Vagina (tissue), 2 donors: ENCODE results near the gene RIC8A. TPM values are rescaled to one million over a fixed set of nuclear protein-coding genes. Genes with fewer than 3 reads are reported as not detected.
A peak's percentile ranks its signal among the peaks of the same experiment; 100 is the strongest.

Experiments used
- DNase-seq, 2 donors: peaks; one replicate each; pipeline ENCODE4 v3.0.0-alpha.2; 2017; ENCODE audit errors: extremely low spot score in 2 of 2
- H3K27ac ChIP-seq: fragments of 200-600 bp; sonication (generic); one replicate; pipeline ENCODE4 v1.5.1; 2019
- H3K27me3 ChIP-seq: fragments of 200-600 bp; sonication (generic); one replicate; pipeline ENCODE4 v1.5.1; 2019
- H3K36me3 ChIP-seq, 2 donors: fragments of 200-600 bp; sonication (generic); one replicate each; pipeline ENCODE4 v1.5.1; 2017 to 2019
- H3K4me1 ChIP-seq: fragments of 200-600 bp; sonication (generic); one replicate; pipeline ENCODE4 v1.5.1; 2019
- H3K4me3 ChIP-seq, 2 donors: fragments of 200-600 bp; sonication (generic); 1 replicate in 1 of 2; 2 replicates in 1 of 2; pipeline ENCODE4 v1.5.1; 2016 to 2019
- H3K9me3 ChIP-seq: fragments of 200-600 bp; sonication (generic); one replicate; pipeline ENCODE4 v1.5.1; 2019
- POLR2A ChIP-seq, 2 donors: fragments of 450-650 bp; IDR thresholded peaks; one replicate each; pipeline ENCODE4 v1.6.1; 2017; ENCODE audit warnings: antibody characterized with exemption in 2 of 2, mild to moderate bottlenecking in 2 of 2, moderate library complexity in 2 of 2
- POLR2AphosphoS5 ChIP-seq, 2 donors: sonication (generic); formaldehyde crosslinking; IDR thresholded peaks; one replicate each; pipeline ENCODE4 v1.9.0; 2017; ENCODE audit warnings: antibody characterized with exemption in 2 of 2, mild to moderate bottlenecking in 2 of 2, low read depth in 1 of 2; ENCODE audit not compliant: insufficient read depth in 1 of 2
- intact Hi-C: fragments of 100-400 bp; cut with DNase I; formaldehyde crosslinking; loops from one replicate; pipeline ENCODE4 v1.15.1; 2023
- total RNA-seq: library from RNA; depleted of rRNA; stranded (reverse); fragments of >200 nt; gene quantifications from one replicate; pipeline ENCODE4 v1.2.3, GENCODE V29; 2016
- TF ChIP-seq, protein P1 (sequence below), 3 experiments: fragments of 450-650 bp in 2 of 3; fragments of 200-600 bp in 1 of 3; sonication (generic) in 1 of 3; IDR thresholded peaks; one replicate each; pipeline ENCODE4 v1.5.1; 2017 to 2019; ENCODE audit warnings: antibody characterized with exemption in 3 of 3, mild to moderate bottlenecking in 2 of 3, moderate library complexity in 2 of 3

Gene RIC8A
- total RNA-seq, 1 donor from 2014 or later, result 90.1 TPM

DNA sequence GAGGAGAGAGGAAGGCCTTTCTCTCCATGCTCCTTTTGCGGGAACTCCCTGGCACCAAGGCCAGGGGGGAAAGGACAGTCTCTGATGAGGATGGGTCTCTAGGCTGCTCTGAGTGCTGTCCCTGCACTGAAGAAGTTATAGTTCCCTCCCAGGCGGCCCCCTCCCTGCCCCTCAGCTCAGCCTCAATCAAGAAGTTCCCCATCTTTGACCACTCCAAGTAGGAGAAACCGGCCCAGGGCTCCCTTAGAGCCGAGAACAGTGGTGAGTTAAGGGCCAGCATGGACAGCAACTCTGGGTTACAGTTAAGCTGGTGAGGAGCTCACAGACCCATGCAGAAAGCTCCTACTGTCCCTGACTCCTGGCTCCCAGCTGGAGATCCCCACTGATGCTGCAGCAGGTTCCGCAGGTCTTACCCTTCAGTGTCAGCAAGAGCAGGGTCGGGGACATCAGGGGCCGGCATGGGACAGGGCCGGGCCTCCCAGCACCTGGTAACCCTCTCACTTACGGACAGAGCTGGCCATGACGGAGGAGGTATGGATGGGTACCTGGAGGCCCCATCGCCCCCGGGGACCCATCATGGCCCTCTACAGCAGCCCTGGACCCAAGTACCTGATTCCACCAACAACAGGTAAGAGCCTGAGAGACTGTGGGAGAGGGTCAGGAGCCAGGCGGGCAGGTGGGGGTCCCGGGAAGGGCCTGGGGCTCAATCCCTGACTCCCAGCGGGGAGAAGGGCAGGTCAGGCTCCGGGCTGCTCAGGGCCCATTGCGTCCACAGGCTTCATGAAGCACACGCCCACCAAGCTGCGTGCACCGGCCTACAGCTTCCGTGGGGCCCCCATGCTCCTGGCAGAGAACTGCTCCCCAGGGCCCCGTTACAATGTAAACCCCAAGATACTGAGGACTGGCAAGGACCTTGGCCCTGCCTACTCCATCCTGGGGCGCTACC lies 10.4 kb upstream of the RIC8A start:
- intact Hi-C loops, result no loop called here
- no peaks in the 10 kb centered on the region for H3K27me3 ChIP-seq
- no peak overlapping the region for H3K27ac ChIP-seq
- no peaks in the 10 kb centered on the region for H3K4me1 ChIP-seq
- TF ChIP-seq POLR2A (IDR thresholded peaks at IDR 0.05) (no peak), POLR2AphosphoS5 (IDR thresholded peaks at IDR 0.05; ENCODE audit: insufficient read depth in 1 of 2, low read depth in 1 of 2) (no peak)
- TF ChIP-seq, protein P1, sequence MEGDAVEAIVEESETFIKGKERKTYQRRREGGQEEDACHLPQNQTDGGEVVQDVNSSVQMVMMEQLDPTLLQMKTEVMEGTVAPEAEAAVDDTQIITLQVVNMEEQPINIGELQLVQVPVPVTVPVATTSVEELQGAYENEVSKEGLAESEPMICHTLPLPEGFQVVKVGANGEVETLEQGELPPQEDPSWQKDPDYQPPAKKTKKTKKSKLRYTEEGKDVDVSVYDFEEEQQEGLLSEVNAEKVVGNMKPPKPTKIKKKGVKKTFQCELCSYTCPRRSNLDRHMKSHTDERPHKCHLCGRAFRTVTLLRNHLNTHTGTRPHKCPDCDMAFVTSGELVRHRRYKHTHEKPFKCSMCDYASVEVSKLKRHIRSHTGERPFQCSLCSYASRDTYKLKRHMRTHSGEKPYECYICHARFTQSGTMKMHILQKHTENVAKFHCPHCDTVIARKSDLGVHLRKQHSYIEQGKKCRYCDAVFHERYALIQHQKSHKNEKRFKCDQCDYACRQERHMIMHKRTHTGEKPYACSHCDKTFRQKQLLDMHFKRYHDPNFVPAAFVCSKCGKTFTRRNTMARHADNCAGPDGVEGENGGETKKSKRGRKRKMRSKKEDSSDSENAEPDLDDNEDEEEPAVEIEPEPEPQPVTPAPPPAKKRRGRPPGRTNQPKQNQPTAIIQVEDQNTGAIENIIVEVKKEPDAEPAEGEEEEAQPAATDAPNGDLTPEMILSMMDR (IDR thresholded peaks at IDR 0.05), result no peak
- no peaks in the 10 kb centered on the region for H3K9me3 ChIP-seq
- peak in 1 of 2 donors; percentile 82 for DNase-seq
- peaks cover 0 to 10% of the 10 kb centered on the region in 2 donors for H3K36me3 ChIP-seq
- no peak overlapping the region for H3K4me3 ChIP-seq

DNA sequence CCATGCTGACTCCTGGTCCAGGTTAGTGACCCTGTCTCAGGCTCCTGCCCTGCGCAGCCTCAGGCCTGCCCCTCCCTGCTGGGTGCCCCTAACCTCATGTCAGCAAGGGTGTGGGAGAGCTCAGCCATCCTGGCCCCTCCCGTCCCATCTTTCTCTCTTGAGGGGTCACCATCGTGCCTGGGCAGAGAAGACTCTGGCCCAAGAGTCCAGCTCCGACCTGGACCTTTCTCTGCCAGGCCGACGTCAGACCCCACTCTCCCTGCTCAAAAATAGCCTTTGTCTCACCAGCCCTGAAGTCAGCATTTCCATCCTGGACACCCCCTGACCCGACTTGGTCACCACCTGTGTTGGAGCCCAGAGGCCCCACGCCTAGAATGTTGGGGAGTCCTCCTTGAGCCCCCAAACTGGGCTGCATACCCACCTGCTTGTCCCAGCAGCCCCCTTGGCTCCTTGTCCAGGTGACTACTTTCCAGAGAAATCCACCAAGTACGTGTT lies 9.7 kb upstream of the RIC8A start:
- H3K4me3 ChIP-seq, result no peak overlapping the region
- intact Hi-C loops, result no loop called here
- H3K27ac ChIP-seq, result no peak overlapping the region
- DNase-seq, result peak in 1 of 2 donors; percentile 79
- H3K27me3 ChIP-seq, result no peaks in the 10 kb centered on the region
- no peaks in the 10 kb centered on the region for H3K4me1 ChIP-seq
- H3K36me3 ChIP-seq, result peaks cover 0 to 10% of the 10 kb centered on the region in 2 donors
- H3K9me3 ChIP-seq, result no peaks in the 10 kb centered on the region
- TF ChIP-seq POLR2A (IDR thresholded peaks at IDR 0.05), result no peak
- TF ChIP-seq, protein P1 (IDR thresholded peaks at IDR 0.05), result no peak

DNA sequence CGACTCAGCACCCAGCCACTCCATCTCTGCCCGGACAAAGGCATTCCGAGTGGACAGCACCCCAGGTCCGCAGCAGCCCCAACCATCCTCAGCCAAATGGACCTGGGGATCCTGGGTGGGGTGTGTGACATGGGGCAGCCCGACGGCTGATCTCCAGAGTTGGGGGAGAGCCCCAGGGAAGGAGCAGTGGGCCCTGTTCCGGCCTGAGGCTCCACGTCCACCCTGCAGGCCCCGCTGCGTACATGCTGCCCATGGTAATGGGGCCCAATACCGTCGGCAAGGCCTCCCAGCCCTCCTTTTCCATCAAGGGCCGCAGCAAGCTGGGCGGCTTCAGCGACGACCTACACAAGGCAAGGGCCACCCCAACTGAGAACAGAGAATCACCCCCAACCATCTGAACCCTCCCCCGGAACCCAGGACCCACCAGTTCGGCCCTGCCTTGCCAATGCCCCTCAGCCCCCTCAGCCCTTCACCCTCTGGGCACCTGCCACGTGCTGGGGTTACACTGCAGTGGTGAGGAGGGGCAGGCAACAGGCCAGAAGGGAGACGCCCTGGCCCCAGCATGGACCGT lies 9.2 kb upstream of the RIC8A start:
- no peak overlapping the region for H3K4me3 ChIP-seq
- H3K4me1 ChIP-seq, result peaks cover 1% of the 10 kb centered on the region
- no peaks in the 10 kb centered on the region for H3K9me3 ChIP-seq
- no peak overlapping the region for H3K27ac ChIP-seq
- TF ChIP-seq POLR2A (IDR thresholded peaks at IDR 0.05), result no peak
- TF ChIP-seq, protein P1 (IDR thresholded peaks at IDR 0.05), result no peak
- no peak for TF ChIP-seq POLR2AphosphoS5 (IDR thresholded peaks at IDR 0.05; ENCODE audit: insufficient read depth in 1 of 2, low read depth in 1 of 2)
- intact Hi-C loops, result no loop called here
- H3K27me3 ChIP-seq, result no peaks in the 10 kb centered on the region
- peaks cover 0 to 10% of the 10 kb centered on the region in 2 donors for H3K36me3 ChIP-seq
- peak in 1 of 2 donors; percentile 64 for DNase-seq

DNA sequence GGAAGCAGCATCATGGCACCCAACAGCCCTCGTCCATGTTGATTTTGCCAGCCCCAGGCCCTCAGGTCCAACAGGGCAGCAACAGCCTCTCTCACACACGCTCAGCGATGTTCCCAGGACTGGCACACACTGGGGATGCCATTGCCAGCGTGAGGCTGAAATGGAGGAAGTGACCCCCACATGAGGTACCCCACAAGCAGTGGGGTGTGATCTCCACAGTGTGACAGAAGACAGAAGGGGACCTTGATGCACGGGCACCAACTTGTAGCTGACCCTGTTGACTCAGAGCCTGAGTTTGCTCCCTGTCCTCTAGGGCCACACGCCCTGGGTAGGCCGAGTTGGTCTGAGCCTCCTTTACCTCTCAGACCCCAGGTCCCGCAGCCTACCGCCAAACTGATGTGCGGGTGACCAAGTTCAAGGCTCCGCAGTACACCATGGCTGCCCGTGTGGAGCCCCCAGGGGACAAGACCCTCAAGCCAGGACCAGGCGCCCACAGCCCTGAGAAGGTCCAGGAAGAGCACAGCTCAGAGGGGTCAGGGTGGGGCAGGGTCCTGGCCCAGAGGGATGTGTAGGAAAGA lies 8.4 kb upstream of the RIC8A start:
- H3K4me3 ChIP-seq, result no peak overlapping the region
- intact Hi-C loops, result no loop called here
- no peak overlapping the region for H3K27ac ChIP-seq
- peaks cover 9% of the 10 kb centered on the region for H3K4me1 ChIP-seq
- peak in 1 of 2 donors; percentile 67 for DNase-seq
- TF ChIP-seq, protein P1 (IDR thresholded peaks at IDR 0.05), result no peak
- TF ChIP-seq POLR2A (IDR thresholded peaks at IDR 0.05), result no peak
- no peak for TF ChIP-seq POLR2AphosphoS5 (IDR thresholded peaks at IDR 0.05; ENCODE audit: insufficient read depth in 1 of 2, low read depth in 1 of 2)
- H3K27me3 ChIP-seq, result no peaks in the 10 kb centered on the region
- H3K36me3 ChIP-seq, result peaks cover 0 to 15% of the 10 kb centered on the region in 2 donors
- H3K9me3 ChIP-seq, result no peaks in the 10 kb centered on the region
